ENCODE results near the gene CDKAL1. TPM values are rescaled to one million over a fixed set of nuclear protein-coding genes. Genes with fewer than 3 reads are reported as not detected.

CDKAL1 gene
- total RNA-seq, 4 donors from 2014 or later, result 11.8 to 21.4 (median 13.8) TPM

- DNase-seq (ENCODE audit: low spot score) (no peak), ATAC-seq (ENCODE audit: low FRiP score) (no peak)
- TF ChIP-seq, protein P1, sequence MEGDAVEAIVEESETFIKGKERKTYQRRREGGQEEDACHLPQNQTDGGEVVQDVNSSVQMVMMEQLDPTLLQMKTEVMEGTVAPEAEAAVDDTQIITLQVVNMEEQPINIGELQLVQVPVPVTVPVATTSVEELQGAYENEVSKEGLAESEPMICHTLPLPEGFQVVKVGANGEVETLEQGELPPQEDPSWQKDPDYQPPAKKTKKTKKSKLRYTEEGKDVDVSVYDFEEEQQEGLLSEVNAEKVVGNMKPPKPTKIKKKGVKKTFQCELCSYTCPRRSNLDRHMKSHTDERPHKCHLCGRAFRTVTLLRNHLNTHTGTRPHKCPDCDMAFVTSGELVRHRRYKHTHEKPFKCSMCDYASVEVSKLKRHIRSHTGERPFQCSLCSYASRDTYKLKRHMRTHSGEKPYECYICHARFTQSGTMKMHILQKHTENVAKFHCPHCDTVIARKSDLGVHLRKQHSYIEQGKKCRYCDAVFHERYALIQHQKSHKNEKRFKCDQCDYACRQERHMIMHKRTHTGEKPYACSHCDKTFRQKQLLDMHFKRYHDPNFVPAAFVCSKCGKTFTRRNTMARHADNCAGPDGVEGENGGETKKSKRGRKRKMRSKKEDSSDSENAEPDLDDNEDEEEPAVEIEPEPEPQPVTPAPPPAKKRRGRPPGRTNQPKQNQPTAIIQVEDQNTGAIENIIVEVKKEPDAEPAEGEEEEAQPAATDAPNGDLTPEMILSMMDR (IDR thresholded peaks at IDR 0.05), result no peak
Observed at GRCh38 chr6:20626165-20626564, 91.9 kb downstream of the CDKAL1 start.

DNA sequence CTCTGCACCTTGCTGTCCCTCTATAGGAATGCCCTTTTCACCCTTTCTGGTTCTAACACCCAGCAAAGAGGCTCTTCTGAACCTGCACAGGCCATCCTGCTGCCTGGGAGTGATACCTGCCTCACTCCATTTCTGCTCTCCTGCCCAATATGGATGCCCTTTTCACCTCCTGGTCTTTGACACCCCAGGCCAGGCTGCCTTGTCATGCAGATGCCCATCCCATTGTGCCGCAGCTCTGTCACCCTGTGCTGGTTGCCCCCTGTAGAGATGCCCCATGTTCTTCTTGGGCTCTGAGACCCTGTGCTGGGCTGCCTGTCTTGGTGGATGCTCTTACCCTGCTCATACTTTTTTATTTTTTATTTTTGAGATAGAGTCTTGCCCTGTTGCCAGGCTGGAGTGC lies 95.3 kb downstream of the CDKAL1 start:
- DNase-seq (ENCODE audit: low spot score) (no peak), ATAC-seq (ENCODE audit: low FRiP score) (no peak)
- TF ChIP-seq, protein P1 (IDR thresholded peaks at IDR 0.05), result no peak

GRCh38 chr6:20630136-20630535 lies 95.9 kb downstream of the CDKAL1 start:
- DNase-seq (ENCODE audit: low spot score) (no peak), ATAC-seq (ENCODE audit: low FRiP score) (no peak)
- TF ChIP-seq, protein P1 (IDR thresholded peaks at IDR 0.05), result no peak

DNA sequence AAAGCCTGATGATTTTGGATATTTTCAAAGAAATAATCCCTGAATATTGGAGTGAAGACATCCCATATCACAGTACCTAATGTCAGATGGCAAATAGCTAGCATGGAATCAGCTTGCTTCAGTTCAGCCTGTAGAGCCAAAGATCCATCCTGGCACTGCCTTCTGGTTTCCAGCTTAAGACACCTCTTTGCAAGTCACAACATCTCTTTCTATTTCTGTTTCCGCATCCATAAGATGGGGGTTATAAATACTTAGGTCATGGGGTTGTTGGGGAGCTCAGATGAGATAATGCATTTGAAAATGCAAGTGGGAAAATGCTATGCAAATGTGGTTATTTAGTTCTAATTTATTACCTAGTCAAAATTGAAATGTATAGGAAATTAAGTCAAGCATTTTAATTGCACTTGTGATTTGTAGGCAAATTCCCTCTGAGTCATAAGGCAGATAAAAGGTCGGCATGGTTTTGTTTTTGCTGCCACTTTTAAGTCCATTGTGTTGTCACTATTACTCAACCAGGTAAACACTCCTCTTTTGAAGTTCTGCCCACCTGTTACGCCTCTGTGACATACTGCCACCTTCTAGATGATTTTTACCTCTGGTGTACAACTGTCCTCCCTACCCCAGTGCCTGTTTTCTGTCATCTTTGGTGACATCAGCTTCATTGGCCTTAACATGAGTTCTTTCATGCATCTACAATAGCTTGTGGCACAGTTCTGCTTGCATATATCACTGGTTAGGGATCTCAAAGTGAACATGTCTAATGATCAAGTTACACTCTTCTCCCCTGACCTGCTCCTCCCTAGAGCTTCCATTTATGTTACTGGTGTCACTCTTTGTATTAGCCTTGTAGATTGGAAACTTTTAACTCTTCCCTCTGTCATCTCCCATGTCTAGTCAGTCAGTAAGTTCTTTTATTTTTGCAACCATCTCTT lies 96.6 kb downstream of the CDKAL1 start:
- DNase-seq (ENCODE audit: low spot score) (no peak), ATAC-seq (ENCODE audit: low FRiP score) (no peak)
- TF ChIP-seq, protein P1 (IDR thresholded peaks at IDR 0.05), result no peak

DNA sequence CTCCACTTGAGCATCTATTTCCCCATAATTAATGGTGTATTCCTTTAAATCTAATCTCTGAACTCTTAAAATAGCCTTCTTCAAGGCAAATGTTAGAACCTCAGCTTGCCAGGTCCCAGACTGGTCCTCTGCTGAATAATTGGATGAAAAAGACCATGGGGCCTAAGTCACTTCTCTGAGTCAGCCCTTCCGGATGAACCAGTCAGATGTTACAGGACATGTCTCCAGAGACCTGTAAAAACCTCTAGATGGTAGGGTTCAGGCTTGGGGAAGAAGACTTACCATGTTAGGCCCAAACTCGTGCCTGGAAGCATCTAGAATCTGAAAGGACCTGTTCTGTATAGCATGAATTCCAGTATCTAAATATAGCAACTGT lies 97.3 kb downstream of the CDKAL1 start:
- DNase-seq (ENCODE audit: low spot score) (no peak), ATAC-seq (ENCODE audit: low FRiP score) (no peak)
- TF ChIP-seq, protein P1 (IDR thresholded peaks at IDR 0.05), result no peak

- no peak for ATAC-seq (ENCODE audit: low FRiP score)
- no peak for DNase-seq (ENCODE audit: low spot score)
- TF ChIP-seq, protein P1 (IDR thresholded peaks at IDR 0.05), result no peak
Observed at GRCh38 chr6:20632696-20633095, 98.4 kb downstream of the CDKAL1 start.

Measured in omental fat pad (tissue), 4 donors.